Renal cortex interstitium (tissue), 11 donors: ENCODE measurements around the gene H2BK1. TPM values are rescaled to one million over a fixed set of nuclear protein-coding genes. Genes with fewer than 3 reads are reported as not detected.

Experiments
- DNase-seq, 11 donors: peaks; one replicate each; pipeline ENCODE4 v3.0.0-alpha.2; 2013; ENCODE audit warnings: low read depth in 9 of 11, low spot score in 4 of 11; ENCODE audit errors: extremely low read depth in 1 of 11
- polyA plus RNA-seq, 3 donors: library from polyadenylated mRNA; unstranded; fragments of 120-200 nt; gene quantifications; one replicate each; pipeline ENCODE4 v1.2.1, GENCODE V29; 2013; ENCODE audit not compliant: insufficient read length in 3 of 3

Gene H2BK1
- polyA plus RNA-seq, 3 donors = not detected

DNA sequence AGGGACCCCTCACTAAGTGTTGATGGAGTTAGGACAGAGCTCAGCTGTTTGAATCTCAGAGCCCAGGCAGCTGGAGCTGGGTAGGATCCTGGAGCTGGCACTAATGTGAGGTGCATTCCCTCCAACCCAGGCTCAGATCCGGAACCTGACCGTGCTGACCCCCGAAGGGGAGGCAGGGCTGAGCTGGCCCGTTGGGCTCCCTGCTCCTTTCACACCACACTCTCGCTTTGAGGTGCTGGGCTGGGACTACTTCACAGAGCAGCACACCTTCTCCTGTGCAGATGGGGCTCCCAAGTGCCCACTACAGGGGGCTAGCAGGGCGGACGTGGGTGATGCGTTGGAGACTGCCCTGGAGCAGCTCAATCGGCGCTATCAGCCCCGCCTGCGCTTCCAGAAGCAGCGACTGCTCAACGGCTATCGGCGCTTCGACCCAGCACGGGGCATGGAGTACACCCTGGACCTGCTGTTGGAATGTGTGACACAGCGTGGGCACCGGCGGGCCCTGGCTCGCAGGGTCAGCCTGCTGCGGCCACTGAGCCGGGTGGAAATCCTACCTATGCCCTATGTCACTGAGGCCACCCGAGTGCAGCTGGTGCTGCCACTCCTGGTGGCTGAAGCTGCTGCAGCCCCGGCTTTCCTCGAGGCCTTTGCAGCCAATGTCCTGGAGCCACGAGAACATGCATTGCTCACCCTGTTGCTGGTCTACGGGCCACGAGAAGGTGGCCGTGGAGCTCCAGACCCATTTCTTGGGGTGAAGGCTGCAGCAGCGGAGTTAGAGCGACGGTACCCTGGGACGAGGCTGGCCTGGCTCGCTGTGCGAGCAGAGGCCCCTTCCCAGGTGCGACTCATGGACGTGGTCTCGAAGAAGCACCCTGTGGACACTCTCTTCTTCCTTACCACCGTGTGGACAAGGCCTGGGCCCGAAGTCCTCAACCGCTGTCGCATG is 27.2 kb upstream of the H2BK1 start:
- no peak for DNase-seq

GRCh38 chr7:151236406-151236805 is 26.1 kb upstream of the H2BK1 start:
- no peak for DNase-seq

DNA sequence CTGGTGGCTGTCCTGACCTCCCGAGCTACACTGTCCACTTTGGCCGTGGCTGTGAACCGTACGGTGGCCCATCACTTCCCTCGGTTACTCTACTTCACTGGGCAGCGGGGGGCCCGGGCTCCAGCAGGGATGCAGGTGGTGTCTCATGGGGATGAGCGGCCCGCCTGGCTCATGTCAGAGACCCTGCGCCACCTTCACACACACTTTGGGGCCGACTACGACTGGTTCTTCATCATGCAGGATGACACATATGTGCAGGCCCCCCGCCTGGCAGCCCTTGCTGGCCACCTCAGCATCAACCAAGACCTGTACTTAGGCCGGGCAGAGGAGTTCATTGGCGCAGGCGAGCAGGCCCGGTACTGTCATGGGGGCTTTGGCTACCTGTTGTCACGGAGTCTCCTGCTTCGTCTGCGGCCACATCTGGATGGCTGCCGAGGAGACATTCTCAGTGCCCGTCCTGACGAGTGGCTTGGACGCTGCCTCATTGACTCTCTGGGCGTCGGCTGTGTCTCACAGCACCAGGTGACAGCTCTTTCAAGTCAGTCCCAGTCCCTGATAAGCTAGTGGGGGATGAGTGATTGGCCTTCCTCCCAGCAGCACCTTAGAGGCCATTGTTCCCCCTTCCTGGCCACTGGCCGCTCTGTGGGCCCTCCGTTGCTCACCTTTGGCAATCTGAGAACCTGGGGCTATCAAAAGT is 25.0 kb upstream of the H2BK1 start:
- no peak for DNase-seq

GRCh38 chr7:151233804-151234203 is 23.5 kb upstream of the H2BK1 start:
- no peak for DNase-seq

- DNase-seq = no peak
Measured at GRCh38 chr7:151232917-151233701, 22.8 kb upstream of the H2BK1 start.

- peak in 7 of 11 donors; percentile 77 to 86 (median 79) for DNase-seq
Measured at GRCh38 chr7:151232091-151232916, 22.0 kb upstream of the H2BK1 start, which contains the start of gene CHPF2. Gene CHPF2, plus strand, starts transcription at chr7:151232483. Its CDS starts 1,529 bp downstream, at chr7:151234012.

DNA sequence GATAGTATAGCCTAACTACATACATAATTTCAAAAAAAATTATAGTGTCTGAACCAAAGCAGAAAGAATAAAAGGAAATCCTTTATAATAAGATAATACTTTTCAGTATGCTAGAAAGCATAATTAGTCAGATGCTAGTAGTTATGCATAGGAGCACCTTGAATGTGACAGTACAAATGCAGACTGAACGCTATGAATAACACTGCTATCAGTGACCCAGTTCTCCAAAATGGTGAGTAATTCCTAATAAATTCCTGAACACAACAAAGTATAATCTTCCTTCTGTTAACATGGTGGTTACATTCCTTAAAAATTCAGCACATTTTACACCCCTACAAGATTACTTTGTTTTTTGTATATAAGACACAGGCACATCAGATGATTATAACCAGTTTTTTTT is 20.8 kb upstream of the H2BK1 start:
- no peak for DNase-seq

GRCh38 chr7:151229249-151229648 is 19.0 kb upstream of the H2BK1 start:
- DNase-seq = no peak

DNA sequence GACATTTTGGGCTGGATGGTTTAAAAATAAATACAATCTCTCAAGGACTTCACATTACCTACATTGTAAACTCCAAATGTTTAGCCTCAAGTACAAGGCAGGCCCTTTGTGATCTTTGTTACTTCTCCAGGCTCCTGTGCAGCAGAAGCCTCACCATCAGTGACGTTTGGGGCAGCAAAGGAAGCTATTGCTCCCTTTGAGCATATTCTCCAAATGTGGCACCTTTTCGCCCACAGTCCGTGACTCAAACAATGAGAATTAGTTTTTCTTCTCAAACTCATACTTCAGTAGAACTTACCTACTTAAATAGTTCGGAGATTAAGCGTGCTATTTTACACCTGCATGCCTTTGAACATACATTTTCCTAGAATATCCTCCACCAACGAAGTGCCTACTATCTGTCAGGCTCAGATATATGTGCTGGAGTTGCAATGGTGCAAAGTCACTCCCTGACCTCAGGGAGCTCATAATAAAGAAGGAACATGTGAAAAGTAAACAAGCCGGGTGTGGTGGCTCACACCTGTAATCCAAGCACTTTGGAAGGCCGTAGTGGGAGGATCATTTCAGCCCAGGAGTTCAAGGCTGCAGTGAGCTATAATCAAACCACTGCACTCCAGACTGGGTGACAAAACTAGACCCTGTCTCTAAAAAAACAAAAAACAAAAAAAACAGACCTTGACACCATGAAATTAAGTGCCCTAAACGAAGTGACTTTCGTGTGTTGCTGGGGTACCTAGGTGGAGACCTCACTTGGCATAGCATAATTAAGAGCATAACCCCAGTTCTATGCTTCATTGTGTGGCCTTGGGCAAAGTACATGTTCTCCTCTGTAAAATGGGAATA is 18.0 kb upstream of the H2BK1 start:
- DNase-seq = no peak

DNA sequence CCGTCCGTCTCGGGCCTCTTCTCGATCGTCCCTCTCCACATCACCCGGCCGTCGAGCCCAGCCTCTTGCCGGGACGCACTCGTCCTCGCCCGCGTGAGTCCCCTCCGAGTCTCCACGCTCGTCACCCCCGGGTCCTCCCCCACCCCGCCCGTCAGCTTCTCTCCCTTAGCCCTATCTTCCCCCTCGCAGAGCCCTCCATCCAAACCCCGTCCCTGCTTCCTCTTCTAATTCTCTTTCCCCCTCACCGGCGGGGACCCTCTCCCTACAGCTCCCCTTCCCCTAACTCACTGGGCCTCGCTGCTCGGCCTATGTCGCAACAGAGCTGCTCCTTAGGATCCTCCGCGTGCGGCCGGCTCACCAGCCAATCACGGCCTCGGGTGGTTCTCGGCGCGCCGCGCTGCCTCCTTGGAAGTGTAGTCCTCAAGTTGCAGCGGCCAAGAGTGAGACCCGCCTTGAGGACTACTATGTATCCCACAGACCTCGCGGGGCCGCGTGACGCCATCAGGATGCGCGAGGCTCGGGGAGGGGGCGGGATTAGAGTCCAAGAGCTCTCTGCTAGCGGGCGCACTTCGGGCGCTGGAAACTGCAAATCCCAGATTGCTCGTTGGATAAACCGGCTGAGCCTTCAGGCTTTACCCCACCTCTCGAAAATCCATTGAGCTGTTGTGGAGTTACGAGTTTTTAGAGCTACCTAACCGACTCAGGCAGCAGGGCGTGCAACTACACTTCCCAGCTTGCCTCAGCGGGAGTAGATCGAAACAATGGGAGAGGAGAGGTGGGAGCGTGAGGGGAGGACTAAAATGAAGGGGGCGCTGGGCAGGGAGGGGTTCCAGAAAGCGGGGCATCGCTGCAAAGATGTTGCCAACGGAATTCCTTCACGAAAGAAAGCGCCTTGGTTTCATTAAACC is 16.8 kb upstream of the H2BK1 start, which contains the start of gene ABCF2:
ABCF2 (minus strand) TSS at position 331 of the 908 bp plus-strand sequence. CDS start 747 bp downstream, outside the sequence.
- DNase-seq = peak; percentile 96 to 99 (median 98)

DNA sequence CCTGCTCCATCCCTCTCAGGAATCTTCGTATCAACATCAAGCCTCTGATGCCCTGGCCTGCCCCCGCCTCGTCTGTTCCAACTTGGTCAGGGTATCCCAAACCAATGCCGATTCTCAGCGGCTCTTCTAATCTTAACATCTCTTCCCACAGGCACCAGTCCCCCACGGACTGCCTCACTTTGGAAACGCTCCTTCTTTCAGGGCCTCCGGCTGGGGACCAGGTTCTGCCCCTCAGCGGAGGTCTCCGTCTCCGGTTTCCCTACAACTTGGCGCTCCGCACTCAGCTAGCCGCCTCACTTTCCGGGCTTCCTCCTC is 16.2 kb upstream of the H2BK1 start:
- no peak for DNase-seq

DNA sequence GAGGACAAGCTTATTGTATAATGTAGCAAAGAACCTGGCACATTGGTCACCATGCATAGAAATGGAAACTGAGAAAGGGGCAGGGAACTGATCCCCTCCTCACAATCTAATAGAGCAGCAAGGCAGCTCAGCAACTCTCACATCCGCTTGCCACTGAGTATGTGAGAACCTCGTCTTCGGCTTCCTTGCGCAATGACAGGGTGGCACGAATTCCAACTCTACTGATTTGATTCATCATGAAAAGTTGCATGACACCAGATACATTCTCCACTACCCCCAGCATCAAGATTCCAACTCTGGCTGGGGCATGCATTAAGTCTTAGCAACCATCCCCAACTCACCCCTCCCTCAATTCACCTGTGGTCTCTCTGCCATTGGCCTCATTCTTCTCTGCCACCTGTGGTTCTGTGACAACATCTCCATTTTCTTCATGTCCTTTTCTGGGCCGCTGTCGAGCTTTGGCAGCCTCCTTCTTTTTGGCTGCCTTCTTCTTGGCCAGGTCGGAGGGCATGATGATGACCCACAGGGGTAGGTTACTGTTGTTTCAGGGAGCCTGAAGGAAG is 15.7 kb upstream of the H2BK1 start:
- DNase-seq = no peak

- no peak for DNase-seq
Measured at GRCh38 chr7:151223728-151224127, 13.4 kb upstream of the H2BK1 start.

GRCh38 chr7:151218170-151218569 is 7.9 kb upstream of the H2BK1 start:
- DNase-seq = no peak

- no peak for DNase-seq
Measured at GRCh38 chr7:151215396-151215795, 5.1 kb upstream of the H2BK1 start.

DNA sequence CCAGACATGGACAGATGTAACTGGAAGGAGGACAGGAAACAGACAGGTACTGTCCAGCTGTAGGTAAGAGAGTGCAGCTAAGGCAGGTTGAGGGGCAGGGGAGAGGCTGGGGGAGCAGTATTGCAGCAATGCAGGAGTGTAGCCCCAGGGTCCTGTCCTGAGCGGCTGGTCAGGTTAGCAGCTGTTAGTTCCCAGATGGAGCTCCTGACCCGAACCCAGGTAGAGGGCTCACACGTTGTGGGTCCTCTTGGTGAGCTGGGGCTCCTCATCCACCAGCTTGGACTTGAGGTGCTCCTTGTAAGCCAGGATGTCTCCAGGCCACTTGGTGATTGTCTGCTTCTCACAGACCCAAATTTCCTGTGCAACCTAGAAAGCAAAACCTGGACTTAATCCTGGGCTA is 3.5 kb upstream of the H2BK1 start:
- no peak for DNase-seq
